Breast epithelium (tissue), 4 donors: Measurements from ENCODE around the gene ILDR2. TPM values are rescaled to one million over a fixed set of nuclear protein-coding genes. Genes with fewer than 3 reads are reported as not detected.
A peak's percentile ranks its signal among the peaks of the same experiment; 100 is the strongest.

Experiments
- DNase-seq, 2 donors: peaks; one replicate each; pipeline ENCODE4 v3.0.0-alpha.2; 2019; ENCODE audit warnings: low spot score in 2 of 2
- H3K27ac ChIP-seq, 2 donors: fragments of 200-600 bp; sonication (generic) in 1 of 2; one replicate each; pipeline ENCODE4 v1.5.1; 2016 to 2019; ENCODE audit warnings: mild to moderate bottlenecking in 1 of 2
- H3K27me3 ChIP-seq, 2 donors: fragments of 200-600 bp; sonication (generic) in 1 of 2; one replicate each; pipeline versions ENCODE4 v1.5.1 to v1.6.0; 2017 to 2019; ENCODE audit warnings: control low read depth in 1 of 2, mild to moderate bottlenecking in 1 of 2
- H3K36me3 ChIP-seq: fragments of 200-600 bp; one replicate; pipeline ENCODE4 v1.5.1; 2019
- H3K4me1 ChIP-seq, 2 donors: fragments of 200-600 bp; sonication (generic); one replicate each; pipeline ENCODE4 v1.5.1; 2016 to 2019; ENCODE audit warnings: control low read depth in 1 of 2
- H3K4me3 ChIP-seq, 3 donors: fragments of 200-600 bp; sonication (generic); 1 replicate in 2 of 3; 2 replicates in 1 of 3; pipeline ENCODE4 v1.5.1; 2016 to 2019; ENCODE audit warnings: mild to moderate bottlenecking in 3 of 3, moderate library complexity in 2 of 3
- H3K9me3 ChIP-seq, 2 donors: fragments of 200-600 bp; sonication (generic) in 1 of 2; one replicate each; pipeline ENCODE4 v1.5.1; 2016 to 2019; ENCODE audit warnings: control low read depth in 1 of 2
- CTCF ChIP-seq, 3 donors: fragments of 450-650 bp; IDR thresholded peaks; one replicate each; pipeline ENCODE4 v1.5.1; 2016 to 2017; ENCODE audit warnings: antibody characterized with exemption in 3 of 3, mild to moderate bottlenecking in 3 of 3, moderate library complexity in 3 of 3
- POLR2A ChIP-seq: fragments of 450-650 bp; IDR thresholded peaks from one replicate; pipeline ENCODE4 v1.6.1; 2016; ENCODE audit warnings: antibody characterized with exemption, mild to moderate bottlenecking, moderate library complexity
- POLR2AphosphoS5 ChIP-seq, 3 donors: sonication (generic); formaldehyde crosslinking; IDR thresholded peaks; one replicate each; pipeline ENCODE4 v1.6.1; 2017; ENCODE audit warnings: antibody characterized with exemption in 3 of 3
- intact Hi-C: fragments of 100-400 bp; cut with DNase I; formaldehyde crosslinking; loops from one replicate; pipeline ENCODE4 v1.15.1; 2023; ENCODE audit warnings: low total_unique reads
- total RNA-seq, 3 donors: library from RNA; depleted of rRNA; stranded (reverse); fragments of >200 nt; gene quantifications; one replicate each; pipeline ENCODE4 v1.1.0, GENCODE V29; 2016

Gene ILDR2
- total RNA-seq, 3 donors from 2014 or later, result 1.9 TPM; not detected in 2

DNA sequence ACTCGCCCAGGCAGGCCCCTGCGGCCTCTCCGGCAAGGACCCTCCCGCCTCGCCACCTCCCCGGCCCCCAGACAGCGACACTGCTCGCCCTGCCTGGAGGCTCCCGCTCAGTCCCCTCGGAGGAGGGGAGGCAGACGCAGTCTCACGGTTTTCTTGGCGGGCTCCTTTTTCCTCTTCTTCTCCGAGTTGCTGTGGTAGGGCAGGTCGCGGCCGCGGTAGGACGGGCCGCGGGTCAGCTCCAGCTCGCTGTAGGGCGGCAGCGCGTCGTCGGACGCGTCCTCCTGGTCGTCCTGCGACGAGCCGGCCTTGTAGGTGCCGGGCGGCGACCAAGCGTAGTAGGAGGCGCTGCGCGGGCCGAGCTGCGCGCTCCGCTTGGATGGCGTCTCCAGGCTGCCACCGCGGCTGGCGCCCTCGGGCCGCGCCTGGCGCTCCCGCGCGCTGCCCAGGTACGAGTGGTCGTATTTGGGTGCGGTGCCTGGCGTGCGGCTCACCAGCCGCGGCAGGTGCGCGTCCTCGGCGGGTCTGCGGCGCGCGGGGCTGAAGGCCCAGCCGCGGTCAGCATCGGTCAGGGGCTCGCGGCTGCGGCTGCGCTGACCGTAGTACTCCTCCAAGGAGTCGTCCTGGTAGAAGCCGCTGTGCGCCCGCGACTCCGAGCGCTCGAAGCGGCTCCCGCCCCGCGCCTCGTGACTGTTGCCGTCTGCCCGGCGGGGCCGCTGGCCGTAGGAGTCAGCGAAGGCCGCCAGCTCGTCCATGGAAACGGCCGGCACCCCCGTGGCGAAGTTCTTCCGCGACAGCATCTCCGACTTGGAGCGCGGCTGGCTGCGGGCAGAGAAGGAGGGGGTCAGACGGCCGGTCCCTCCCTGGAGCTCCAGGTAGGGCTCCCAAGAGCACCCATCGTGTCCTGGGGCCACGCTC lies 54.5 kb downstream of the ILDR2 start:
- Histone ChIP-seq H3K9me3 (no peaks in the 10 kb centered on the region), H3K27ac (no peak overlapping the region), H3K4me3 (peak overlapping the region; percentile 22 to 63 (median 47)), H3K27me3 (peaks cover 3 to 34% of the 10 kb centered on the region in 2 donors), H3K36me3 (no peaks in the 10 kb centered on the region), H3K4me1 (no peaks in the 10 kb centered on the region)
- no peak for DNase-seq
- intact Hi-C loops, result no loop called here
- no peak for TF ChIP-seq POLR2A
- TF ChIP-seq CTCF (IDR thresholded peaks at IDR 0.05), result no peak
- no peak for TF ChIP-seq POLR2AphosphoS5 (IDR thresholded peaks at IDR 0.05)

GRCh38 chr1:166918956-166919316 lies 56.4 kb downstream of the ILDR2 start:
- Histone ChIP-seq H3K27me3 (peaks cover 3 to 34% of the 10 kb centered on the region in 2 donors), H3K9me3 (no peaks in the 10 kb centered on the region)

DNA sequence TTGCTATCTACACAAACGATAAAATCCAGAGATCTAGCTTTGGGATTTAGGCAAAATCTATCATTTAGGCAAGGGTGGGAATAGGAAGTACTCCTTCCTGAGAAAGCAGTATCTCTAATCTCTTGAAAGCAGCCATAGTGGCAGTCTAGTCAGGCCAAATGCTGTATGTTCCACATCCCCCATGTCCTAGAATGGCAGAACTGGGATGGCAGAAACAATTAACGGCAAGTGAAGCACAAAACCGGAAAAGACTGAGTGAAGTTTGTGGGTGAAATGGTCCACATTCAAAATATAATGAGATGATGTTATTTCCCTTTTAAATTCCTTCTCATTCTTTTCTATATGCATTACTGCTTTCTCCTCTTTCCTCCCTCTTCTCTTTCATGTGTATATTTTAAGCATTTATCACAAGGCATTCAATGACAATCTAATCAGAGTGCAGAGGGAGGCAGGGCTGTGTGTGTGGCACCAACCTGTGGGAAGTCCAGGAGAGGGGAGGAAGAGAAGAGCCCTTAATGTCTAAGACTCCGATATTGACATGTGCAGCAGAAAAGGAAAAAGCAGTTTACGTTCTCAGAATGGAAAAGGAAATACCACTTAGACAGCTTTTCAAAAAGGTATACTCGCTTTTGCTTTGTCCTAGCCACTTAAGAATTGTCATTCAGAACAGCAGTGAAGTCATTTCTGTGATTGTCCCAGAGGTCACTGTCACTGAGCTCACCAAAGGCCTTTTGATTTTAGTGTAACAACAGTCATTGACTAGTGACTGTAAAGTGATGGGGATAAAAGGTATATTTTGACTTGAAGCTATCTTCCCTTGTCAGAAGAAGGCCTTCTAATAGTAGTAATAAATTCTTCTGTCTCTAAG lies 57.0 kb downstream of the ILDR2 start:
- TF ChIP-seq CTCF (IDR thresholded peaks at IDR 0.05) (no peak), POLR2A (no peak), POLR2AphosphoS5 (IDR thresholded peaks at IDR 0.05) (no peak)
- Histone ChIP-seq H3K4me1 (no peaks in the 10 kb centered on the region), H3K36me3 (no peaks in the 10 kb centered on the region), H3K4me3 (no peak overlapping the region), H3K27me3 (peaks cover 3 to 34% of the 10 kb centered on the region in 2 donors), H3K9me3 (no peaks in the 10 kb centered on the region), H3K27ac (no peak overlapping the region)
- intact Hi-C loops, result no loop called here
- no peak for DNase-seq

More at GRCh38 chr1:166918956-166919316, 56.4 kb downstream of the ILDR2 start:
- no peak overlapping the region for H3K27ac ChIP-seq
- DNase-seq, result no peak
- H3K4me3 ChIP-seq, result no peak overlapping the region
- intact Hi-C loops, result no loop called here
- TF ChIP-seq POLR2AphosphoS5 (IDR thresholded peaks at IDR 0.05) (no peak), POLR2A (no peak), CTCF (IDR thresholded peaks at IDR 0.05) (no peak)
- no peaks in the 10 kb centered on the region for H3K36me3 ChIP-seq
- H3K4me1 ChIP-seq, result no peaks in the 10 kb centered on the region

DNA sequence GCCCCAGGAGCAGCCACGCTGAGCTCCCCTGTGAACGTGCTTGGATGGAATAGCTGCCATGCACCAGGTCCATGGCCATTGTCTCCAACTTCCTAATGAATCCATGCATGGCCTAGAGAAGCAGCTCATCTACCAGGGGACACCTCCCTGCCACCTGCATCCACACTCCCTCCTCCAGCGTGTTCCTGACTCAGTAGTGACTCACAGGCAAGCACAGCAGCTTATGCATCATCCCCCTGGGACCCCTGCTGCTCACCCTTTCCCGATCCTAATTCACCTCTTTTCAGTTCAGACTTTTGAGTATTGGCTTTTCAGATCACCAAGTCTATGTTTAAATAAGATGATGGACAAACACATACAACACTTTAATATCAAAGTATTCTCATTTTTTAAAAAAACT lies 59.4 kb downstream of the ILDR2 start:
- H3K36me3 ChIP-seq, result no peaks in the 10 kb centered on the region
- no peaks in the 10 kb centered on the region for H3K9me3 ChIP-seq
- intact Hi-C loops, result no loop called here
- H3K4me1 ChIP-seq, result no peaks in the 10 kb centered on the region
- no peak overlapping the region for H3K27ac ChIP-seq
- H3K27me3 ChIP-seq, result peaks cover under 1 to 23% of the 10 kb centered on the region in 2 donors
- TF ChIP-seq POLR2A (no peak), POLR2AphosphoS5 (IDR thresholded peaks at IDR 0.05) (no peak), CTCF (IDR thresholded peaks at IDR 0.05) (no peak)
- DNase-seq, result no peak
- H3K4me3 ChIP-seq, result no peak overlapping the region
